Natural killer cell (primary cell): ENCODE data around the gene OSCAR. TPM values are rescaled to one million over a fixed set of nuclear protein-coding genes. Genes with fewer than 3 reads are reported as not detected.

Experiments used
- ATAC-seq, 3 donors: fragments of 150-1000 bp in 2 of 3; fragments of 200-7000 bp in 1 of 3; cut with Tn5 transposase; 1 replicate in 1 of 3; 2 replicates in 2 of 3; pipeline ENCODE4 v1.10.0; 2021; ENCODE audit warnings: mild to moderate bottlenecking in 2 of 3, moderate library complexity in 2 of 3
- DNase-seq, 2 donors: peaks; one replicate each; pipeline versions ENCODE4 v3.0.0 to v3.0.0-alpha.2; 2013 to 2021; ENCODE audit warnings: mixed read lengths in 1 of 2
- H3K27ac ChIP-seq: one replicate; pipeline ENCODE4 v1.5.1; 2013; ENCODE audit warnings: mild to moderate bottlenecking, low read length
- H3K27me3 ChIP-seq: one replicate; pipeline ENCODE4 v1.6.1; 2013; ENCODE audit warnings: low read length; ENCODE audit not compliant: control insufficient read depth, insufficient read depth
- H3K36me3 ChIP-seq: one replicate; pipeline ENCODE4 v1.6.1; 2013; ENCODE audit warnings: low read length; ENCODE audit not compliant: control insufficient read depth, insufficient read depth
- H3K4me1 ChIP-seq: one replicate; pipeline ENCODE4 v1.6.1; 2013; ENCODE audit warnings: low read length; ENCODE audit not compliant: control insufficient read depth, insufficient read depth
- H3K4me3 ChIP-seq: one replicate; pipeline ENCODE4 v1.5.1; 2013; ENCODE audit warnings: low read length
- H3K9me3 ChIP-seq: one replicate; pipeline ENCODE4 v1.6.1; 2013; ENCODE audit warnings: low read length; ENCODE audit not compliant: control insufficient read depth, insufficient read depth
- H3K27ac Mint-ChIP-seq, 2 donors: one replicate each; pipeline ENCODE4 v1.8.0; 2022; ENCODE audit warnings: mild to moderate bottlenecking in 2 of 2, mixed read lengths in 2 of 2, moderate library complexity in 1 of 2
- H3K27me3 Mint-ChIP-seq, 2 donors: one replicate each; pipeline ENCODE4 v1.8.0; 2022; ENCODE audit warnings: low read depth in 2 of 2, mixed read lengths in 2 of 2
- H3K36me3 Mint-ChIP-seq: one replicate; pipeline ENCODE4 v1.8.0; 2022; ENCODE audit warnings: mixed read lengths
- H3K4me1 Mint-ChIP-seq, 2 donors: one replicate each; pipeline ENCODE4 v1.8.0; 2022; ENCODE audit warnings: mixed read lengths in 2 of 2
- H3K4me3 Mint-ChIP-seq: one replicate; pipeline ENCODE4 v1.8.0; 2022; ENCODE audit warnings: mild to moderate bottlenecking, moderate library complexity, mixed read lengths
- H3K9me3 Mint-ChIP-seq, 2 donors: one replicate each; pipeline ENCODE4 v1.8.0; 2022; ENCODE audit warnings: mixed read lengths in 2 of 2
- CTCF ChIP-seq: fragments of 200-600 bp; IDR thresholded peaks from one replicate; pipeline ENCODE4 v1.8.0; 2022; ENCODE audit warnings: antibody characterized with exemption
- WGBS: methylation state at CpG from one replicate; pipeline ENCODE4 v1.1.7; 2013; ENCODE audit warnings: missing lambda C conversion rate; ENCODE audit not compliant: insufficient coverage; 5-methylcytosine and 5-hydroxymethylcytosine counted together
- intact Hi-C: fragments of 100-400 bp; cut with micrococcal nuclease; formaldehyde crosslinking; loops from one replicate; pipeline ENCODE4 v1.14.2; 2022
- total RNA-seq, 4 donors: library from RNA; stranded (reverse); fragments of 120-200 nt in 1 of 4; gene quantifications; one replicate each; pipeline versions ENCODE4 v1.2.3 to v1.2.4, GENCODE V29; 2013 to 2022

Gene OSCAR
- total RNA-seq, 3 donors from 2014 or later (not counting 1 experiment from before 2014, with no cell fraction given), result 2.3 to 5.4 (median 4.4) TPM

GRCh38 chr19:54115109-54116063 lies 14.8 kb upstream of the OSCAR start, which contains the start of the genes PRPF31 and TFPT:
TSS of gene PRPF31 (plus strand) at chr19:54115754. CDS start at chr19:54118279, 2,525 bp downstream.
TSS of gene TFPT (minus strand) at chr19:54115657. CDS start at chr19:54115269, 388 bp downstream.
- Histone ChIP-seq H3K9me3 (no peaks in the 10 kb centered on the region), H3K36me3 (peaks cover 27% of the 10 kb centered on the region), H3K4me1 (peaks cover 24% of the 10 kb centered on the region), H3K4me3 (peak within 1 kb of the TSS; percentile 56), H3K27me3 (no peaks in the 10 kb centered on the region), H3K27ac (peak within 1 kb of the TSS; percentile 67)
- DNase-seq (peak; percentile 94 to 99), ATAC-seq (peak; percentile 91 to 95 (median 93))
- Mint-ChIP-seq H3K9me3 (no peaks in the 10 kb centered on the region), H3K36me3 (no peaks in the 10 kb centered on the region), H3K4me3 (peak within 1 kb of the TSS; percentile 92), H3K4me1 (peaks cover 27 to 44% of the 10 kb centered on the region in 2 donors), H3K27ac (peak within 1 kb of the TSS; percentile 87 to 88), H3K27me3 (no peaks in the 10 kb centered on the region)
- under 1% methylated on average over 60 of the region's 60 CpGs for WGBS
- TF ChIP-seq CTCF, result no peak
- intact Hi-C loops, result loop anchor here (1.0 kb wide), 4 partner anchors 13 to 75 kb away; partner anchors contain the start of genes CNOT3, LENG1 and NDUFA3

GRCh38 chr19:54114340-54115108 lies 13.9 kb upstream of the OSCAR start:
- no peak for TF ChIP-seq CTCF
- Histone ChIP-seq H3K27ac (peak overlapping the region; percentile 67), H3K9me3 (no peaks in the 10 kb centered on the region), H3K4me3 (peak overlapping the region; percentile 56), H3K36me3 (peaks cover 23% of the 10 kb centered on the region), H3K4me1 (peaks cover 24% of the 10 kb centered on the region), H3K27me3 (no peaks in the 10 kb centered on the region)
- Mint-ChIP-seq H3K4me3 (peak overlapping the region; percentile 92), H3K36me3 (no peaks in the 10 kb centered on the region), H3K4me1 (peaks cover 27 to 44% of the 10 kb centered on the region in 2 donors), H3K27ac (peak overlapping the region; percentile 87 to 88), H3K9me3 (no peaks in the 10 kb centered on the region), H3K27me3 (no peaks in the 10 kb centered on the region)
- DNase-seq (peak in 1 of 2 donors; percentile 78), ATAC-seq (no peak)
- intact Hi-C loops, result loop anchor here (1.0 kb wide), 4 partner anchors 12 to 76 kb away; partner anchors contain the start of genes CNOT3, LENG1 and NDUFA3
- 3% methylated on average over 28 of the region's 28 CpGs for WGBS

GRCh38 chr19:54109651-54110050 lies 9.0 kb upstream of the OSCAR start:
- H3K4me3 ChIP-seq, result no peak overlapping the region
- no peaks in the 10 kb centered on the region for H3K27me3 ChIP-seq
- intact Hi-C loops, result no loop called here
- Mint-ChIP-seq H3K4me3 (no peak overlapping the region), H3K27me3 (no peaks in the 10 kb centered on the region), H3K9me3 (no peaks in the 10 kb centered on the region), H3K36me3 (no peaks in the 10 kb centered on the region), H3K4me1 (peaks cover 15 to 26% of the 10 kb centered on the region in 2 donors), H3K27ac (no peak overlapping the region)
- no peak for DNase-seq
- H3K27ac ChIP-seq, result no peak overlapping the region
- ATAC-seq, result no peak
- H3K4me1 ChIP-seq, result peaks cover 9% of the 10 kb centered on the region
- WGBS, result 93% methylated on average over 5 of the region's 6 CpGs
- TF ChIP-seq CTCF, result no peak
- peaks cover 46% of the 10 kb centered on the region for H3K36me3 ChIP-seq
- H3K9me3 ChIP-seq, result no peaks in the 10 kb centered on the region
